GM18873 (cell line): Measurements from ENCODE around the gene DOCK9.
"Not testable (repeated sequence)": the region's sequence is repeated elsewhere in the genome, so short reads cannot be mapped to it uniquely, and the experiment has no call there.

Experiments used
- ATAC-seq: cut with Tn5 transposase; IDR thresholded peaks from one replicate; pipeline ENCODE4 v1.9.1; 2021; ENCODE audit warnings: mild to moderate bottlenecking, moderate library complexity, moderate number of reproducible peaks; ENCODE audit not compliant: unreplicated experiment, low FRiP score

Gene DOCK9

GRCh38 chr13:98761126-98761985, 216.5 kb downstream of the DOCK9 start:
- peak; percentile 76 for ATAC-seq

- no peak for ATAC-seq
Measured at GRCh38 chr13:98755729-98756128, 222.1 kb downstream of the DOCK9 start.

GRCh38 chr13:98755116-98755515, 222.7 kb downstream of the DOCK9 start:
- ATAC-seq, result no peak

- ATAC-seq, result not testable (repeated sequence)
Measured at GRCh38 chr13:98754468-98754867, 223.4 kb downstream of the DOCK9 start.

- ATAC-seq, result no peak
Measured at GRCh38 chr13:98752467-98753290, 225.2 kb downstream of the DOCK9 start, which contains the start of gene SLC15A1. SLC15A1 (minus strand) TSS chr13:98752672; CDS start chr13:98752598, 74 bp downstream.

GRCh38 chr13:98751861-98752466, 225.9 kb downstream of the DOCK9 start:
- ATAC-seq, result no peak

- no peak for ATAC-seq
Measured at GRCh38 chr13:98751367-98751782, 226.5 kb downstream of the DOCK9 start.

GRCh38 chr13:98749501-98749900, 228.4 kb downstream of the DOCK9 start:
- no peak for ATAC-seq

- ATAC-seq, result no peak
Measured at GRCh38 chr13:98746968-98747367, 230.9 kb downstream of the DOCK9 start.
